ENCODE results near the gene FRMD8.

GRCh38 chr11:65426839-65427690 is 40.6 kb downstream of the FRMD8 start:
- TF ChIP-seq POLR2A (IDR thresholded peaks at IDR 0.05; ENCODE audit: low read depth) = peak; percentile 50
- TF ChIP-seq CTCF (IDR thresholded peaks at IDR 0.05) = no peak
- no peak for TF ChIP-seq EP300 (IDR thresholded peaks at IDR 0.05)
